WI38 (cell line): ENCODE measurements around the gene LDAF1.
"Not testable (repeated sequence)": the region's sequence is repeated elsewhere in the genome, so short reads cannot be mapped to it uniquely, and the experiment has no call there.

Experiments used
- H3K4me3 ChIP-seq: 2 replicates; pipeline ENCODE4 v1.5.1; 2011; ENCODE audit warnings: low read depth, mild to moderate bottlenecking, control low read depth, low read length
- CTCF ChIP-seq: IDR thresholded peaks from 2 replicates; pipeline ENCODE4 v1.5.1; 2012; ENCODE audit warnings: low read depth, mild to moderate bottlenecking, control low read depth, low read length

The LDAF1 gene

GRCh38 chr16:21128991-21129390 lies 29.5 kb upstream of the LDAF1 start:
- no peak for TF ChIP-seq CTCF
- no peak overlapping the region for H3K4me3 ChIP-seq

- H3K4me3 ChIP-seq, result no peak overlapping the region
- no peak for TF ChIP-seq CTCF
Observed at GRCh38 chr16:21130811-21131210, 27.7 kb upstream of the LDAF1 start.

- no peak for TF ChIP-seq CTCF
- H3K4me3 ChIP-seq, result no peak overlapping the region
Observed at GRCh38 chr16:21134053-21134452, 24.4 kb upstream of the LDAF1 start.

GRCh38 chr16:21145738-21146137 lies 12.7 kb upstream of the LDAF1 start:
- TF ChIP-seq CTCF, result no peak

GRCh38 chr16:21150375-21151001 lies 8.0 kb upstream of the LDAF1 start, which contains the start of gene DNAH3:
Gene DNAH3 (minus strand): TSS chr16:21150846. CDS start chr16:21150319, 527 bp downstream.
- TF ChIP-seq CTCF, result no peak
- no peak within 1 kb of the TSS for H3K4me3 ChIP-seq

More at GRCh38 chr16:21145738-21146137, 12.7 kb upstream of the LDAF1 start:
- no peak overlapping the region for H3K4me3 ChIP-seq

- H3K4me3 ChIP-seq, result not testable (repeated sequence)
Observed at GRCh38 chr16:21152160-21153030, 6.1 kb upstream of the LDAF1 start.

GRCh38 chr16:21153124-21153729 lies 5.2 kb upstream of the LDAF1 start:
- H3K4me3 ChIP-seq, result not testable (repeated sequence)

- H3K4me3 ChIP-seq, result not testable (repeated sequence)
Observed at GRCh38 chr16:21156011-21156410, 2.5 kb upstream of the LDAF1 start.
